Measurements from ENCODE around the gene PPP2R5C.

The PPP2R5C gene

DNA sequence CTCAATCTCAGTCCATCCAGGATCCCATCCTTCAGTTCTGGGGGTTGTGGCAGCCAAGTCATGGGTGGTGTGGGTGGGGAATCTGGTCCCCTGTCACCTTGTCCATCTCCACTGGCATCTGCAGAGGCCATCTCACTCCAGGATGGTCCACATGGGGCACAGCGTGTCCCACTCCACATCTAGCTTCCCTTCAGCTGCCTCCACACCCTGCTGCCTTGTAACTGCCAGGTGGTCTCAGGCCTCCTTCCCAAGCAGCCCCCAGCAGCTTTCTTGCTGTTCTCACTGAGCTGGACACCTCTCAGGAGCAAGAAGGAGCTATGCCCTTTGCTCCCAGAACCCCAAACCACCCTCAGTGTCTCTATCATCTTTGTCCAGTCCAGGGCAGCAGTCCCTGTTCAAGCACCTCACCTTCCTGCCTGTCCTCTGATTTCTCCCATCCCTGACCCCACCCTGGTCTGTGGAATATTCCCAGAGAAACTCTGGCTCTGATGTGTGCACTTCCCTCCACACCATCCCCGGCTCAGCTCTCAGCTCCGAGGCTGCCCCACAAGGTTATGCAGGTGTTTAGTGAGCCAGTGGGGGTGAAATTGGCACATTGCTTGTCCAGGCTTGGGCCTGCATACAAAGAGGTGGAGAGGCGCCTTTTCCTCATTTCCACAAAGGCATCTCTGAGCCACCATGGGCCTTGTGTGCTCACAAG, 189.2 kb downstream of the PPP2R5C start:
- no peak overlapping the region for H3K27ac ChIP-seq (ENCODE audit: extremely low read depth, low read depth, low read length)
- POLR2A ChIA-PET = no interaction called here
- no peak for TF ChIP-seq PRDM1 (tag by site-specific recombination; IDR thresholded peaks at IDR 0.05)
- no peak overlapping the region for H3K4me3 ChIP-seq (ENCODE audit: low read depth, low read length)
- H3K9me3 ChIP-seq (ENCODE audit: control insufficient read depth, insufficient read depth, low read depth, low read length) = no peaks in the 10 kb centered on the region
- CTCF ChIA-PET = interaction anchor here (2.0 kb wide), 1 partner anchor 10 kb away, joined by 9 read pairs; no protein-coding TSS in a partner anchor
- H3K36me3 ChIP-seq (ENCODE audit: control insufficient read depth in 2 of 2, insufficient read depth in 1 of 2, low read length in 2 of 2) = no peaks in the 10 kb centered on the region
- 0 out of 2 replicates have a peak, but pooled peaks cover 3% of the 10 kb centered on the region for H3K4me1 ChIP-seq (ENCODE audit: control insufficient read depth, insufficient read depth, low read length)

DNA sequence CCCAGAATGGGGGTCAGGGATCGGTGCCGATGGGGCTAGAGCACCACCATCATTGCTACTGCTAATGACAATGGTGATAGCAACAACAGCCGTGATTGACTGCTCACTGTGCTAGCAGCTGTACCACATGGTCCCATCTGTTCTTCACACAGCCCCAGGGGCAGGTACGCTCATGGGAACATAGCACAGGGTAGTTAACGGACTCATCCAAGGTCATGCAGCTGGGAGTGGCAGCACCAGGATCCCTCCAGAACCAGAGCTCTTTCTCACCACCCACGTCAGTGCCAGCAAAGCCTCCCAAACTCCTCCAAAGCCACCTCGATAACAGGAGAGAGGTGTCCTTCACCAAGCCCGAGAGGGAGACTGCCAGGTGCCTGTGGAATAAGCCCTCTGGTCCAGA, 191.6 kb downstream of the PPP2R5C start:
- 0 out of 2 replicates have a peak, but pooled peaks cover 3% of the 10 kb centered on the region for H3K4me1 ChIP-seq (ENCODE audit: control insufficient read depth, insufficient read depth, low read length)
- H3K4me3 ChIP-seq (ENCODE audit: low read depth, low read length) = no peak overlapping the region
- H3K27ac ChIP-seq (ENCODE audit: extremely low read depth, low read depth, low read length) = no peak overlapping the region
- H3K9me3 ChIP-seq (ENCODE audit: control insufficient read depth, insufficient read depth, low read depth, low read length) = no peaks in the 10 kb centered on the region
- POLR2A ChIA-PET = interaction anchor here (1.1 kb wide), 1 partner anchor 182 kb away, joined by 3 read pairs; no protein-coding TSS in a partner anchor
- CTCF ChIA-PET = interaction anchor here (1.0 to 1.5 kb wide), 4 partner anchors 9 to 340 kb away, joined by 4 to 6 read pairs (median 6); no protein-coding TSS in a partner anchor
- no peaks in the 10 kb centered on the region for H3K36me3 ChIP-seq (ENCODE audit: control insufficient read depth in 2 of 2, insufficient read depth in 1 of 2, low read length in 2 of 2)
- TF ChIP-seq, protein P1, sequence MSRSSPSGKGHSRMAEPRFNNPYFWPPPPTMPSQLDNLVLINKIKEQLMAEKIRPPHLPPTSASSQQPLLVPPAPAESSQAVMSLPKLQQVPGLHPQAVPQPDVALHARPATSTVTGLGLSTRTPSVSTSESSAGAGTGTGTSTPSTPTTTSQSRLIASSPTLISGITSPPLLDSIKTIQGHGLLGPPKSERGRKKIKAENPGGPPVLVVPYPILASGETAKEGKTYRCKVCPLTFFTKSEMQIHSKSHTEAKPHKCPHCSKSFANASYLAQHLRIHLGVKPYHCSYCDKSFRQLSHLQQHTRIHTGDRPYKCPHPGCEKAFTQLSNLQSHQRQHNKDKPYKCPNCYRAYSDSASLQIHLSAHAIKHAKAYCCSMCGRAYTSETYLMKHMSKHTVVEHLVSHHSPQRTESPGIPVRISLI (tag by site-specific recombination; IDR thresholded peaks at IDR 0.05) = no peak
- TF ChIP-seq ZNF792 (tag by site-specific recombination; IDR thresholded peaks at IDR 0.05) (no peak), SCRT2 (tag by site-specific recombination; IDR thresholded peaks at IDR 0.05) (no peak), ZNF341 (tag by site-specific recombination; IDR thresholded peaks at IDR 0.05; ENCODE audit: low read depth) (no peak), ZNF223 (tag by site-specific recombination; IDR thresholded peaks at IDR 0.05) (no peak), ZNF664 (tag by site-specific recombination; IDR thresholded peaks at IDR 0.05) (no peak), ZNF670 (tag by site-specific recombination; IDR thresholded peaks at IDR 0.05; ENCODE audit: low read depth) (no peak), ZNF16 (tag by site-specific recombination; IDR thresholded peaks at IDR 0.05; ENCODE audit: low read depth) (no peak), ZNF274 (IDR thresholded peaks at IDR 0.05; ENCODE audit: low read length) (no peak), ZNF274 (tag by site-specific recombination; IDR thresholded peaks at IDR 0.05; ENCODE audit: borderline replicate concordance) (no peak), ZNF239 (tag by site-specific recombination; IDR thresholded peaks at IDR 0.05) (no peak), WT1 (tag by site-specific recombination; IDR thresholded peaks at IDR 0.05) (no peak), ZNF433 (tag by site-specific recombination; IDR thresholded peaks at IDR 0.05; ENCODE audit: low read depth) (no peak), ZNF510 (tag by site-specific recombination; IDR thresholded peaks at IDR 0.05; ENCODE audit: insufficient replicate concordance) (no peak)
- TF ChIP-seq, protein P2, sequence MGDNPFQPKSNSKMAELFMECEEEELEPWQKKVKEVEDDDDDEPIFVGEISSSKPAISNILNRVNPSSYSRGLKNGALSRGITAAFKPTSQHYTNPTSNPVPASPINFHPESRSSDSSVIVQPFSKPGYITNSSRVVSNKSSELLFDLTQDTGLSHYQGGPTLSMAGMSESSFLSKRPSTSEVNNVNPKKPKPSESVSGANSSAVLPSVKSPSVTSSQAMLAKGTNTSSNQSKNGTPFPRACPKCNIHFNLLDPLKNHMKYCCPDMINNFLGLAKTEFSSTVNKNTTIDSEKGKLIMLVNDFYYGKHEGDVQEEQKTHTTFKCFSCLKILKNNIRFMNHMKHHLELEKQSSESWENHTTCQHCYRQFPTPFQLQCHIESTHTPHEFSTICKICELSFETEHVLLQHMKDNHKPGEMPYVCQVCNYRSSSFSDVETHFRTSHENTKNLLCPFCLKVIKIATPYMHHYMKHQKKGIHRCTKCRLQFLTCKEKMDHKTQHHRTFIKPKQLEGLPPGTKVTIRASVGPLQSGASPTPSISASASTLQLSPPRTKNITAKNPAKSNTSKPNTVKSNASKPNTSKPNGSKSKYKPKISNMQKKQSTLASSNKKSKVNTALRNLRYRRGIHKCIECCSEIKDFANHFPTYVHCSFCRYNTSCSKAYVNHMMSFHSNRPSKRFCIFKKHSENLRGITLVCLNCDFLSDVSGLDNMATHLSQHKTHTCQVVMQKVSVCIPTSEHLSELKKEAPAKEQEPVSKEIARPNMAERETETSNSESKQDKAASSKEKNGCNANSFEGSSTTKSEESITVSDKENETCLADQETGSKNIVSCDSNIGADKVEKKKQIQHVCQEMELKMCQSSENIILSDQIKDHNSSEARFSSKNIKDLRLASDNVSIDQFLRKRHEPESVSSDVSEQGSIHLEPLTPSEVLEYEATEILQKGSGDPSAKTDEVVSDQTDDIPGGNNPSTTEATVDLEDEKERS (tag by site-specific recombination; IDR thresholded peaks at IDR 0.05) = no peak
- TF ChIP-seq, protein P3, sequence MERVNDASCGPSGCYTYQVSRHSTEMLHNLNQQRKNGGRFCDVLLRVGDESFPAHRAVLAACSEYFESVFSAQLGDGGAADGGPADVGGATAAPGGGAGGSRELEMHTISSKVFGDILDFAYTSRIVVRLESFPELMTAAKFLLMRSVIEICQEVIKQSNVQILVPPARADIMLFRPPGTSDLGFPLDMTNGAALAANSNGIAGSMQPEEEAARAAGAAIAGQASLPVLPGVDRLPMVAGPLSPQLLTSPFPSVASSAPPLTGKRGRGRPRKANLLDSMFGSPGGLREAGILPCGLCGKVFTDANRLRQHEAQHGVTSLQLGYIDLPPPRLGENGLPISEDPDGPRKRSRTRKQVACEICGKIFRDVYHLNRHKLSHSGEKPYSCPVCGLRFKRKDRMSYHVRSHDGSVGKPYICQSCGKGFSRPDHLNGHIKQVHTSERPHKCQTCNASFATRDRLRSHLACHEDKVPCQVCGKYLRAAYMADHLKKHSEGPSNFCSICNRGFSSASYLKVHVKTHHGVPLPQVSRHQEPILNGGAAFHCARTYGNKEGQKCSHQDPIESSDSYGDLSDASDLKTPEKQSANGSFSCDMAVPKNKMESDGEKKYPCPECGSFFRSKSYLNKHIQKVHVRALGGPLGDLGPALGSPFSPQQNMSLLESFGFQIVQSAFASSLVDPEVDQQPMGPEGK (tag by site-specific recombination; IDR thresholded peaks at IDR 0.05) = no peak

Data from HEK293 (cell line).